ENCODE measurements around the gene ACACA. TPM values are rescaled to one million over a fixed set of nuclear protein-coding genes. Genes with fewer than 3 reads are reported as not detected.

Gene ACACA
- total and polyA plus RNA-seq, 2 donors (not counting 1 experiment from before 2014, with no cell fraction given): 4.8 to 26.2 TPM

- Mint-ChIP-seq H3K4me3 (no peak overlapping the region), H3K27me3 (no peaks in the 10 kb centered on the region), H3K9me3 (ENCODE audit: insufficient read depth) (no peaks in the 10 kb centered on the region), H3K4me1 (no peaks in the 10 kb centered on the region), H3K27ac (no peak overlapping the region)
- Histone ChIP-seq H3K79me2 (ENCODE audit: control insufficient read depth, insufficient read depth, low read length) (no peaks in the 10 kb centered on the region), H3K36me3 (replicated peaks in 1 of 2; ENCODE audit: control extremely low read depth in 1 of 2, control insufficient read depth in 1 of 2, extremely low read depth in 1 of 2, insufficient read depth in 2 of 2, low read length in 1 of 2) (peaks cover 1 to 5% of the 10 kb centered on the region in 2 experiments), H3K27ac (ENCODE audit: low read length in 2 of 2) (no peak overlapping the region), H3K4me2 (replicated peaks; ENCODE audit: low read depth, low read length, poor library complexity, severe bottlenecking) (no peak overlapping the region), H3K9ac (ENCODE audit: low read length) (no peak overlapping the region), H3K4me1 (ENCODE audit: control insufficient read depth in 2 of 2, insufficient read depth in 2 of 2, low read length in 2 of 2) (no peaks in the 10 kb centered on the region), H2AFZ (ENCODE audit: insufficient read depth, low read depth, low read length, poor library complexity, severe bottlenecking) (no peak overlapping the region), H3K27me3 (replicated peaks in 1 of 4; ENCODE audit: control extremely low read depth in 1 of 4, control insufficient read depth in 3 of 4, insufficient read depth in 4 of 4, low read length in 3 of 4) (no peaks in the 10 kb centered on the region), H3K4me3 (ENCODE audit: control extremely low read depth in 1 of 5, extremely low read depth in 1 of 5, insufficient read depth in 1 of 5, low read depth in 2 of 5, low read length in 4 of 5) (no peak overlapping the region), H4K20me1 (ENCODE audit: control insufficient read depth, insufficient read depth, low read length, poor library complexity, severe bottlenecking) (no peaks in the 10 kb centered on the region), H3K9me3 (ENCODE audit: control extremely low read depth in 1 of 3, control insufficient read depth in 2 of 3, insufficient read depth in 1 of 3, low read length in 2 of 3) (no peaks in the 10 kb centered on the region)
- WGBS (ENCODE audit: insufficient coverage): no CpG with 5 or more reads among the region's 2 CpGs
- no peak for ATAC-seq (ENCODE audit: low read depth)
- TF ChIP-seq EZH2 (IDR thresholded peaks at IDR 0.05; ENCODE audit: borderline replicate concordance, insufficient read depth, low read depth, low read length, poor library complexity, severe bottlenecking) (no peak), CTCF (IDR thresholded peaks at IDR 0.05) (no peak)
- no peak for DNase-seq
- intact Hi-C loops (cut with micrococcal nuclease): no loop called here
- CTCF ChIA-PET: interaction anchor here (1.1 to 1.7 kb wide), 2 partner anchors 11 to 27 kb away, joined by 3 to 4 read pairs; no protein-coding TSS in a partner anchor
- POLR2A ChIA-PET: no interaction called here
Observed at GRCh38 chr17:37221865-37222264, 184.8 kb downstream of the ACACA start.

- intact Hi-C loops (cut with micrococcal nuclease): no loop called here
- H4K20me1 ChIP-seq (ENCODE audit: control insufficient read depth, insufficient read depth, low read length, poor library complexity, severe bottlenecking): no peaks in the 10 kb centered on the region
- no peaks in the 10 kb centered on the region for H3K27me3 ChIP-seq (replicated peaks in 1 of 4; ENCODE audit: control extremely low read depth in 1 of 4, control insufficient read depth in 3 of 4, insufficient read depth in 4 of 4, low read length in 3 of 4)
- no peak overlapping the region for H3K4me3 ChIP-seq (ENCODE audit: control extremely low read depth in 1 of 5, extremely low read depth in 1 of 5, insufficient read depth in 1 of 5, low read depth in 2 of 5, low read length in 4 of 5)
- Mint-ChIP-seq H3K9me3 (ENCODE audit: insufficient read depth) (no peaks in the 10 kb centered on the region), H3K4me3 (no peak overlapping the region), H3K27ac (no peak overlapping the region), H3K4me1 (no peaks in the 10 kb centered on the region), H3K27me3 (no peaks in the 10 kb centered on the region)
- no peak overlapping the region for H3K9ac ChIP-seq (ENCODE audit: low read length)
- WGBS (ENCODE audit: insufficient coverage): 67% methylated on average over 1 of the region's 1 CpG
- no peaks in the 10 kb centered on the region for H3K4me1 ChIP-seq (ENCODE audit: control insufficient read depth in 2 of 2, insufficient read depth in 2 of 2, low read length in 2 of 2)
- no peak overlapping the region for H3K4me2 ChIP-seq (replicated peaks; ENCODE audit: low read depth, low read length, poor library complexity, severe bottlenecking)
- TF ChIP-seq EZH2 (IDR thresholded peaks at IDR 0.05; ENCODE audit: borderline replicate concordance, insufficient read depth, low read depth, low read length, poor library complexity, severe bottlenecking) (no peak), CTCF (IDR thresholded peaks at IDR 0.05) (peak; percentile 19)
- peaks cover 0 to 5% of the 10 kb centered on the region in 2 experiments for H3K36me3 ChIP-seq (replicated peaks in 1 of 2; ENCODE audit: control extremely low read depth in 1 of 2, control insufficient read depth in 1 of 2, extremely low read depth in 1 of 2, insufficient read depth in 2 of 2, low read length in 1 of 2)
- no peaks in the 10 kb centered on the region for H3K9me3 ChIP-seq (ENCODE audit: control extremely low read depth in 1 of 3, control insufficient read depth in 2 of 3, insufficient read depth in 1 of 3, low read length in 2 of 3)
- CTCF ChIA-PET: no interaction called here
- POLR2A ChIA-PET: no interaction called here
- DNase-seq: peak; percentile 24
- no peak overlapping the region for H2AFZ ChIP-seq (ENCODE audit: insufficient read depth, low read depth, low read length, poor library complexity, severe bottlenecking)
- ATAC-seq (ENCODE audit: low read depth): no peak
- H3K79me2 ChIP-seq (ENCODE audit: control insufficient read depth, insufficient read depth, low read length): no peaks in the 10 kb centered on the region
- no peak overlapping the region for H3K27ac ChIP-seq (ENCODE audit: low read length in 2 of 2)
Observed at GRCh38 chr17:37220607-37220953, 186.1 kb downstream of the ACACA start.

Data from B cell (primary cell).